CD4-positive, alpha-beta T cell treated with Interleukin-2 at 100 ng/mL for 4 hours (primary cell): ENCODE measurements around the gene MRPL4.

Source experiments
- DNase-seq: peaks from one replicate; pipeline ENCODE4 v3.0.0-alpha.2; 2020; ENCODE audit warnings: low spot score

MRPL4 gene

DNA sequence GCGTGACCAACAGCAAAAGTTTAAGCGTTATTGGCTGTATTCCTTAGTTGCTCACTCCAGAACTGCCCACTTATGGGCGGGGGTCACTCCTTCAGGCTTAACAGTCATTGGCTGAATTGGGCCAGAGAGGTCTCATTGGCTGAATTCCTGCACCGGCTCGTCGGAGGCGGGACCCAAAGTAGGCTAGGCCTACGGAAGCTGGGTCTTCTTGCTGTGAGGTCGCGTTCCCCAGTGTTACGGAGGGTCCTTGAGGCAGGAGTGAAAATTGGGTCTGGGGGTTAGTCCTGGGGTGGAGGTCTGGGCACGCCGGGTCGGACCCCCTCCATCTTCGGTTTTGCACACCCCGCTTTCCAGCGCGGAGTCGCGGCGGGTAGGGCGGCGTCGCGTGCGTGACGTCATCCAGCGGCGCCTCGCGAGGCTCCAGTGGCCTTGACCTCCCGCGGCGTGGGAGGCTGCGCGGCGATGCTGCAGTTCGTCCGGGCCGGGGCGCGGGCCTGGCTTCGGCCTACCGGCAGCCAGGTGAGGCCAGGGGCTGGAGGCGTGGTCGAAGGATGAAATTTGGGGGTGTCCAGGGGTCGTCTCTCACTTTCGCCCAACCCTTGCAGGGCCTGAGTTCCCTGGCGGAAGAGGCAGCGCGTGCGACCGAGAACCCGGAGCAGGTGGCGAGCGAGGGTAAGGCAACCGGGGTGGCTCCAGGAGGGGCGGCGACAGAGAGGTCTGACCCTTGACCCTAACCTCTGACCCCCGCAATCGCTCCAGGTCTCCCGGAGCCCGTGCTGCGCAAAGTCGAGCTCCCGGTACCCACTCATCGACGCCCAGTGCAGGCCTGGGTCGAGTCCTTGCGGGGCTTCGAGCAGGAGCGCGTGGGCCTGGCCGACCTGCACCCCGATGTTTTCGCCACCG, at the start of gene MRPL4:
Gene MRPL4 (plus strand): TSS at position 423 of the 903 bp plus-strand sequence. CDS start 40 bp downstream, at position 463.
- peak; percentile 98 for DNase-seq

GRCh38 chr19:10203686-10204085, 48.3 kb upstream of the MRPL4 start:
- no peak for DNase-seq

GRCh38 chr19:10205636-10206035, 46.4 kb upstream of the MRPL4 start:
- DNase-seq, result no peak

DNA sequence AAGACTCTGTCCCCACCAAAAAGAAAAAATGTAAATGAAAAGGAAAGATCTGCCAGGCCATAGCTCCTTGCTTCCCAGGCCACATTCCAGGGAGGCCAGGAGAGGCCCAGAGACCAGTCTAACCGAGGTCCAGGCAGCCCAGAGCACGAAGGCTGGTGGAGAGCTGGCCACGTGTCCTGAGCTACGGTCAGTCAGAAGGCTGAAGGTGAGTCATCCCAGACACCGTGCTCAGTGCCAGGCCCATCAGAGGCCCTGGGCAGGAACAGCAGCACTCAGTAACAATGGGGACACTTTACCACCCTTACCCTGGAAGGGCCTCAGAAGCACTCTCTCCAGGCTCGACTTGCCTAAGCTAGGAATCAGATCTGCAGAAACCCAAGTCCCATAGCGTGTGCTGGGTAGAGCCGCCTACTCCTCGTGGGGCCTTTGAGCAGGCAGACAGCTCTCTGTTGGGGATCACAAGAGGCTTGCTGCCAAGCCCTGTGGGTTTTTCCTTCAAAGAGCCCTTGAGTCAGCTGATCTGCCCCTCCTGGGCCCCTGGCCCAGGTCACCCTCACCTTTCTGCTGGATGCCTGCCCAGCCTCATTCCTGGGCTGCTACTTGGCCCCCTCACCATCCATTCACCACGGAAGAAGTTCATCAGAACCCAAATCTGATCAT, 45.7 kb upstream of the MRPL4 start:
- DNase-seq, result no peak

DNA sequence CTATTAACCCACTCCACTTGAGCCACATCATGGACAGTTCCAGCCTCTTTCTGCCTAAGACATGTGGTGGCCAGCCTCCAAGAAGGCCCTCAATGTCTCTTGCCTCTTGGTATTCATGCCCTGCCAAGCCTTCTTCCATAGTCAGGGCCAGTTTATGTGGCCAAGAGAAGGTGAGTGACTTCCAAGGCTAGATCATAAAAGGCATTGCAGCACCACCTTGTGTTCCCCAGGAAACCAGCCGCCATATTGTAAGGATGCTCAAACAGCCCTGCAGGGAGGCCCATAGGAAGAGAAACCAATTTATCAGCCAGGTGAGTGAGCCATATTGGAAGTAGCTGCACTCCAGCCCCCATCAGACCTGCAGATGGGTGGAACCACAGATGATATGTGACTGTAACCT, 45.0 kb upstream of the MRPL4 start:
- DNase-seq, result no peak

GRCh38 chr19:10209315-10209714, 42.7 kb upstream of the MRPL4 start:
- DNase-seq, result no peak

GRCh38 chr19:10211061-10211460, 41.0 kb upstream of the MRPL4 start:
- no peak for DNase-seq

GRCh38 chr19:10211691-10212090, 40.3 kb upstream of the MRPL4 start:
- no peak for DNase-seq

GRCh38 chr19:10214784-10215183, 37.2 kb upstream of the MRPL4 start:
- no peak for DNase-seq

- no peak for DNase-seq
These were observed 34.9 kb upstream of the MRPL4 start for GRCh38 chr19:10217085-10217484.

DNA sequence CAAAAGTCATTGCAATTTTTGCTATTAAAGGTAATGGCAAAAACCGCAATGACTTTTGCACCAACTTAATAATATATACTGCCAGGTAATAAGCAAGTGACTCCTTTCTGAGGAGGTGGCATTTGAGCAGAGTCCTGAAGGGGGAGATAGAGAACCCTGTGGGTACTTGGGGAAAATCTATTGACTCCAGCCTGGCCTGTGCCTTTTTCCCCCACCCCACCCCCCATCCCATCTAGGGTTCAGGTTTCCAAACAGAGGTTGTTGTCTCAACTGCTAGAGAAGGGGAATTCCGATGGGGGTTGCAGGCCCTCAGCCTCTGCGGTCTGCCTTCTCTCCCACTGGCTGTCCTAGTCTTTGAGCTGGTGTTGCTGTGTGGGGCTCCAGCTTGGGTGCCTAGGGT, 32.3 kb upstream of the MRPL4 start:
- DNase-seq, result peak; percentile 70

DNA sequence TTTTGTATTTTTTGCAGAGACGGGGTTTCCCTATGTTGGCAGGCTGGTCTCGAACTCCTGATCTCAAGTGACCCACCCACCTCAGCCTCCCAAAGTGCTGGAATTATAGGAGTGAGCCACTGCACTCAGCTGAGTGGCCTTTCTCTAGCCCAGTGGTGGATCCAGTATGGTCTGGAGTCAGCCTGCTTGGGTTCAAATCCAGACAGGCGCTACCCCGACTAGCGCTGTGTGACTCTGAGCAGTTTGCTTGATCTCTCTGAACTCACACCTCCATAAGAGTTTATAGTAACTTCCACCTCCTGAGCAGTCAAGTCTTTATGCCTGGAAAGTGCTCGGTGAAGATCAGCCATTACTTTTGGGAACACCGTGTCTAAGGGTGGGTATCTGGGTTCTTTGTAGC, 31.3 kb upstream of the MRPL4 start:
- no peak for DNase-seq

DNA sequence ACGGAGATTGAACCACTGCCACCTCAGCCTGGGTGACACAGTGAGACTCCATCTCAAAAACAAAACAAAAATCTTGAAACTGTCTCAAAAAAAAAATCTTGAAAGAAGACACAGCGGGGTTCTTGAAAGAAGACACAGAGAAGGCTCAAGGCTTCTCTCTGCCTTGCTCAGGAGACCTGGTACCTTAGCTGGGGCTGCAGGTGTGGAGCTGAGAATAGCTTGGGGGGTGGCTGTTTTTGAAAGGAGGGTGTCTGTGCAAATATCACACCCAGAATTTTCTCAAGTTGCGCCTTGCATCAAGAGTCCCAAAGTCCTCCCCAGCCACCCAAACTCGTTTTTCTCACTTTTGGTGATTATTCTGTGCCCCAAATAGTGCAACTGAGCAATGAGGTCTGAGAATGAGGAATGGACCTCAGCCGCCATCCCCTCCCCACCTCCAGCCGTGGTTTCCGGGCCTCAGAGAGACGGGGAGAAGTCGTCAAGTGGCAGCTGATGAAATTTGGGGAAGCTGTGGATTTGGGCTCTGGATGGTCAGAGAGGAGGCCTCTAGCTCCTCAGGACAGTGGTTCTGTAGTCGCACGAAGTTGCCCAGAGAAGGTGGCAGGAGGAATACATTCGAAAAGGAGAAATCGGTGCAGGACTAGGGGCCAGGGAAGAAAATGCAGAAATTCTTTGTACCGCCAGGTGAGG, 29.7 kb upstream of the MRPL4 start:
- no peak for DNase-seq

GRCh38 chr19:10223488-10224213, 28.4 kb upstream of the MRPL4 start:
- no peak for DNase-seq

- DNase-seq, result no peak
These were observed 27.7 kb upstream of the MRPL4 start for GRCh38 chr19:10224337-10224736.

- DNase-seq, result no peak
These were observed 26.0 kb upstream of the MRPL4 start for GRCh38 chr19:10226021-10226375.

DNA sequence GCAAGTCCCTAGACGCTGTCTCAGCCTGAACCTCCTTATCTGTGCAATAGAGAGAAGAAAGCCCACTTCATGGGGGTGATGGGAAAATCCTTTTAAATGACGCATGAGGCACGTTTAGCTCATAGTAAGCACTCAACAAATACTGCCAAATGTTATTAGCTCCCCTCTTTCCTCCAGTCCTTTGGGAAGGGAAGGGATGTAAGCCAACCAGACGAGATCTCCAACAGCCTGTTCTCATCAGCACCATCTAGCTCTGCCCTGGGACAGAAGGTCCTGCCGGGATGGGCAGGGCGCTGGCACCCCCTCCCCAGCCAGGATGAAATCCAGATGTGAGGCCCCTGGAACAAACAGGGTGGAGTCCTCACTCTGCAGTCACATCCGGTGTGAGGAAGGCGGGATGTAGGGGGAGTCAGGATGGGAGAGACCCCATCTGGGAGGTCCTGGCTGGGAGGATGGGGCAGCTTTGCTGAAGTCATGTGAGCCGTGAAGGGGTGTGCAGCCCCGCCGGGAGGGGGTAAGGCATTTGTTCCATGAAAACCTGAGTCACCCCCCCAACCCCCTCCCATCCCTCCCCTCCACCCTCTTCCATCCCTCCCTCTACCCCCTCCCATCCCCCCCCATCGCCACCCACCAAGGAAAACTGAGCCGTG, 25.5 kb upstream of the MRPL4 start:
- no peak for DNase-seq

- no peak for DNase-seq
These were observed 24.7 kb upstream of the MRPL4 start for GRCh38 chr19:10227026-10227971.

DNA sequence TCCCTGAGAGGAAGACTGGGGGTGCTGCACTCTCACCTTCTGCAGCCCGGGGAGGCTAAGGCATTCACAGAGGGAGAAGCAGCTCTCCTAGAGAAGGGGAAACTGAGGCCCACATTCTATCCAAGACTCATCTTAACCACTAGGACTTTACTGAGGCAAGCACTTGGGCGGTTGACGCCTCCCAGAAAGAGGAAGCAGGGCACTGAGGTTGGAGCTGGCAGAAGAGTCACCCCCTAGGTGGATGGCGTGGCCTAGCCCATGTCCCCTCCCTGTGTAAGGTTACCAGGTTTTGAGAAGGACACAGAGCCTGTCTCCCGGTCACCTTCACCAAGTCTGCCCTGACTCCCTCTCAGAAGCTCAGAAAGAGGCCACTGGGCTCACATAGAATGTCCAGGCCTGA, 23.6 kb upstream of the MRPL4 start:
- no peak for DNase-seq

GRCh38 chr19:10228920-10229319, 23.1 kb upstream of the MRPL4 start:
- DNase-seq, result peak; percentile 51
